Measurements from ENCODE around the gene WWC1.

DNA sequence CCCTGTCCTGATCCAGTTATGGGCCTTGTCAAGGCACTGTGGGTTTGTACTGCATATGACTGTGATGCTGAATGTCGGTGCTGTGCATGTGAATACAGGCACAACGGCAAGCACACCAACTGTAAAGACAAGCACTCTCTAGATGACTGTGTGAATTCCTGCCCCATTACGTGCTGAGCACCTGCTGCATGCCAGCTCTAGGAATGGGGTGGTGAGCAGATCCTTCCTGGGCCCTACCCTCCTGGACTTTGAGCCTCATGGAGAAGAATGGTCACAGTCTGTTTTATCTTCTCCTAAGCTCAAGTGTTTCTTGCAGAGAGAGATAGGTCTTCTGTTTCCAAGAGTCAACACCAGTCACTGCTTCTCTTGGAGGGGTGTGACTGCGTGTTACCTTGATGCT lies 138.9 kb downstream of the WWC1 start:
- TF ChIP-seq, protein P1, sequence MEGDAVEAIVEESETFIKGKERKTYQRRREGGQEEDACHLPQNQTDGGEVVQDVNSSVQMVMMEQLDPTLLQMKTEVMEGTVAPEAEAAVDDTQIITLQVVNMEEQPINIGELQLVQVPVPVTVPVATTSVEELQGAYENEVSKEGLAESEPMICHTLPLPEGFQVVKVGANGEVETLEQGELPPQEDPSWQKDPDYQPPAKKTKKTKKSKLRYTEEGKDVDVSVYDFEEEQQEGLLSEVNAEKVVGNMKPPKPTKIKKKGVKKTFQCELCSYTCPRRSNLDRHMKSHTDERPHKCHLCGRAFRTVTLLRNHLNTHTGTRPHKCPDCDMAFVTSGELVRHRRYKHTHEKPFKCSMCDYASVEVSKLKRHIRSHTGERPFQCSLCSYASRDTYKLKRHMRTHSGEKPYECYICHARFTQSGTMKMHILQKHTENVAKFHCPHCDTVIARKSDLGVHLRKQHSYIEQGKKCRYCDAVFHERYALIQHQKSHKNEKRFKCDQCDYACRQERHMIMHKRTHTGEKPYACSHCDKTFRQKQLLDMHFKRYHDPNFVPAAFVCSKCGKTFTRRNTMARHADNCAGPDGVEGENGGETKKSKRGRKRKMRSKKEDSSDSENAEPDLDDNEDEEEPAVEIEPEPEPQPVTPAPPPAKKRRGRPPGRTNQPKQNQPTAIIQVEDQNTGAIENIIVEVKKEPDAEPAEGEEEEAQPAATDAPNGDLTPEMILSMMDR (IDR thresholded peaks at IDR 0.05; ENCODE audit: low read depth, low read length): no peak
- TF ChIP-seq POLR2A (IDR thresholded peaks at IDR 0.05; ENCODE audit: extremely low read depth, insufficient read length): no peak
- TF ChIP-seq, protein P2, sequence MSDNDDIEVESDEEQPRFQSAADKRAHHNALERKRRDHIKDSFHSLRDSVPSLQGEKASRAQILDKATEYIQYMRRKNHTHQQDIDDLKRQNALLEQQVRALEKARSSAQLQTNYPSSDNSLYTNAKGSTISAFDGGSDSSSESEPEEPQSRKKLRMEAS (IDR thresholded peaks at IDR 0.05; ENCODE audit: low read depth, low read length): no peak
